Activated naive CD4-positive, alpha-beta T cell treated with anti-CD3 and anti-CD28 coated beads, Interleukin-2, amount 50 U/mL, for 24 hours (primary cell): ENCODE results near the gene TMEM179.

ENCODE experiments used
- H3K27ac Mint-ChIP-seq: one replicate; pipeline ENCODE4 v1.8.0; 2021; ENCODE audit warnings: mild to moderate bottlenecking, mixed read lengths
- H3K27me3 Mint-ChIP-seq: one replicate; pipeline ENCODE4 v1.8.0; 2021; ENCODE audit warnings: mixed read lengths
- H3K36me3 Mint-ChIP-seq: one replicate; pipeline ENCODE4 v1.8.0; 2021; ENCODE audit warnings: mixed read lengths
- H3K4me1 Mint-ChIP-seq: one replicate; pipeline ENCODE4 v1.8.0; 2021; ENCODE audit warnings: mixed read lengths
- H3K4me3 Mint-ChIP-seq: one replicate; pipeline ENCODE4 v1.8.0; 2021; ENCODE audit warnings: mild to moderate bottlenecking, mixed read lengths
- H3K9me3 Mint-ChIP-seq: one replicate; pipeline ENCODE4 v1.8.0; 2021; ENCODE audit warnings: mixed read lengths

Gene TMEM179

DNA sequence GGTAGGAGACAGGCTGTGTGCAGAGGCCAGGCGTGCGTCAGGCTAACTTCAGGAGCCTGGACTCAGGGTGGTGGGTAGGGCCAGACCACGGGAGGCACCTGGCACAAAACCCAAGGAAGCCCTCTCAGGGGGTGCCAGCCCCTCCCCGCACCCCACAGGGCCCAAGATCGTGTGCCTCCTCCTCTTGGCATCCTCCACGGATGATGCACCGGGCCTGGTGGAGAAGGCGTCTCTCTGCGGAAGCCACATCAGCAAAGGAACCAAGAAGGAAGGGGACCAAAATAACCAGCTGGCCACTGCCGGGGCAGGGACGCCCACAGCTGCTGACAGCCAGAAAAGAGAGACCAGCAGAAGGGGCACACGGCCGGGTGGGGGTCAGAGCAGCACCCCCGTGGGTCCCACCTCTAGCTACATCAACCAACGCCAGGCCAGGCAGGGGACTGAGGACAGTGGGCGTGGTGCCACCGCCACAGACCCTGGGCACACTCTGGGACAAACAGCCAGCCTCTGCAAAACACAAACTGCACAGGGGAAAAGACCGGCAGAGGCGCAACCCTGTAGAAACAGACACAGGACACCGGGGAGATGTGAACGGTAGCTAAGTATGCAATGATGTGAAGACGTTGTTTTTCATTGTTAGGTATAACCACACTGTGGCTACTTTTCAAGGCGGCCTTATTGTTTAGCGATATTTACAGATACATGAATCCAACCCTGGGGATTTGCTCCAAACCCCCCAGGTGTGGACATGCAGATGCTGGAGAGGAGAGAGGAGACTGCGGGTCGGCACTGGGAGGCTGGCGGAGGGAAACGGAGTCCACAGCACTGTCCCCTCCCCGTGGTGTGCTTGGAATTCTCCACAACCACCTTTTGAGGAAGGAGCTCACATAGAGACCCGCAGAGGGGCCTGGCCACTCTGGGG lies 51.1 kb downstream of the TMEM179 start:
- no peaks in the 10 kb centered on the region for H3K9me3 Mint-ChIP-seq
- no peaks in the 10 kb centered on the region for H3K36me3 Mint-ChIP-seq
- no peak overlapping the region for H3K27ac Mint-ChIP-seq
- no peaks in the 10 kb centered on the region for H3K27me3 Mint-ChIP-seq
- no peak overlapping the region for H3K4me3 Mint-ChIP-seq
- H3K4me1 Mint-ChIP-seq = no peaks in the 10 kb centered on the region

GRCh38 chr14:104552738-104553125 lies 51.8 kb downstream of the TMEM179 start:
- Mint-ChIP-seq H3K36me3 (no peaks in the 10 kb centered on the region), H3K27ac (no peak overlapping the region), H3K4me1 (no peaks in the 10 kb centered on the region), H3K27me3 (no peaks in the 10 kb centered on the region), H3K4me3 (no peak overlapping the region), H3K9me3 (no peaks in the 10 kb centered on the region)

DNA sequence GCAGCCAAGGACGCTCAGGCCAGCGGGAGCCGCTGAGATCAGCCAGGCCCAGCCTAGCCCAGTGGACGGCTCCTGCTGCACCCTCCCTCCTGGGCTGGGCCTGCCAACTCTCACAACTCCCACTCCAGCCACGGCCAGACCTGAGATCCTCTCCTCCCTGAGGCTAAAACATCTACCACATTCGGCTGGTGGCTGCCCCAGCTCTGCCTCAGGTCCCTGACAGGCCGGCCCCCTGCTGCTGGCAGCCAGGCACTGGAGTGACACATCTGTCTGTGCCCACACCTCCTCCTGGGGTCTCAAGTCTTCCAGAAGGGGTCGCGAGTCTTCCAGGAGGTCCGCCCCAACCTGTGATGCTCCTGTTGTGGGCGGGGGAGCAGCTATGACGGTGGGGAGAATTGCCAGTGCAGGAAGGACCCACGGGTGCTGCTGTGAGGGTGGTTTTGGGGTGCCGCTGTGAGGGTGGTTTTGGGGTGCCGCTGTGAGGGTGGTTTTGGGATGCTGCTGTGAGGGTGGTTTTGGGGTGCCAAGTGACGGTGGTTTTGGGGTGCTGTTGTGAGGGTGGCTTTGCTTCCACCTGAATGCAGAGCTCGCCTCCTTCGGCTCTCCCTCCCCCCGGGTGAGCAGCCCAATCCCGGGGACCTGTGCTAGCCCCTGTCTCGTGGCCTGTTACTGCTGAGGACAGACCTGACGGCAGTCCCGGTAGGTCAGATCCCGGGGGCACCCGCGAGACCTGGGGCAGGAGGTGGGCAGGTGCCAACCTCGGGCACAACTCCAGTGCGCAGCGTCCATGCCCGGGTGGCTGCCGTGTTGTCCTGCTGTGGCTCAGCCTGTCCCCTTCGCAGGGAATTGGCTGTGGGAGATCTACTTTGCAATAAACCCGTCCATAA lies 52.5 kb downstream of the TMEM179 start:
- no peak overlapping the region for H3K27ac Mint-ChIP-seq
- no peaks in the 10 kb centered on the region for H3K9me3 Mint-ChIP-seq
- H3K4me3 Mint-ChIP-seq = no peak overlapping the region
- no peaks in the 10 kb centered on the region for H3K36me3 Mint-ChIP-seq
- H3K27me3 Mint-ChIP-seq = no peaks in the 10 kb centered on the region
- no peaks in the 10 kb centered on the region for H3K4me1 Mint-ChIP-seq

DNA sequence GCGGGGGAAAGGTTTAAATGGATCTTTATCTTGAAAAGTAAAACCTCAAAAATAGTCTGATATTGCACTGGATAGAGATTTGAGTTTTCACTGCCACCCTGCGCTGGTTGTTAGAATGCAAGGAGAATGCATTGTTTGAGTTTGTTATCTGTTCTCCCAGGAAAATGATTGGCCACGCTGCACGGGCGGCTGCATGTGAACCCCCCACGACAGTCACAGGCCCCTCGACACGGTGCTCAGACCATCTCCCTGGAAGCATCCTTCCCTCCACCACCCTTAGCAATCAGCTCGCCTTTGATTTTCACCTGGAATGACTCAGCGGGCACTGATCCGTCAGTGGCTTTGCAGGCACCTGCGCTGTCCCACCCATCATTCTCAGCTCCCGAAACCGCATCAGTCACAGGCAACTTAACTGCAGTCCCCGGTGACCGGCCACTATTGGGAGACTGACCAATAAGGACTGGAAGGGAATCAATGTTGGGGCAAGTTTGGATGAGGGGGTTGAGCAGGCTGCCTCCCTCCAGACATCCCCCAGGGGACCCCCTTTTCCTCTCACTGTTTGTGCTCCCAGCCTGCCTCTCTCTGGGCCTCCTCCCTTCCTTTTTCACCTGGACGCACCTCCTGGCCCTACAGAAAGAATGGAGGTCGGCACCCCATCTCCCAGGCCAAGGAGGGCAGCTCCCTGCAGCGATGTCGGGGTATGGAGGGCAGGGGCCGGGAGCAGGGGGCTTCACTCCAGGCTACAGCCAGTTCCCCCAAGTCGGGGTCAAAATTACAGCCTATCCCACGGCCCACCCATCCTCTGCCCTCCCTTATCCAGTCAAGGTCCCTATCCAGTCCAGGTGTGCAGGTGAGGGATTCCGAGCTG lies 53.5 kb downstream of the TMEM179 start:
- no peak overlapping the region for H3K27ac Mint-ChIP-seq
- no peaks in the 10 kb centered on the region for H3K4me1 Mint-ChIP-seq
- no peaks in the 10 kb centered on the region for H3K9me3 Mint-ChIP-seq
- H3K27me3 Mint-ChIP-seq = no peaks in the 10 kb centered on the region
- no peak overlapping the region for H3K4me3 Mint-ChIP-seq
- no peaks in the 10 kb centered on the region for H3K36me3 Mint-ChIP-seq

- H3K27me3 Mint-ChIP-seq = no peaks in the 10 kb centered on the region
- no peaks in the 10 kb centered on the region for H3K36me3 Mint-ChIP-seq
- H3K4me3 Mint-ChIP-seq = no peak overlapping the region
- H3K9me3 Mint-ChIP-seq = no peaks in the 10 kb centered on the region
- H3K27ac Mint-ChIP-seq = no peak overlapping the region
- no peaks in the 10 kb centered on the region for H3K4me1 Mint-ChIP-seq
These were observed 54.2 kb downstream of the TMEM179 start for GRCh38 chr14:104550340-104550860.

GRCh38 chr14:104549536-104550339 lies 54.8 kb downstream of the TMEM179 start:
- H3K36me3 Mint-ChIP-seq = no peaks in the 10 kb centered on the region
- no peaks in the 10 kb centered on the region for H3K4me1 Mint-ChIP-seq
- no peak overlapping the region for H3K4me3 Mint-ChIP-seq
- H3K27me3 Mint-ChIP-seq = no peaks in the 10 kb centered on the region
- no peaks in the 10 kb centered on the region for H3K9me3 Mint-ChIP-seq
- peak overlapping the region; percentile 63 for H3K27ac Mint-ChIP-seq

- Mint-ChIP-seq H3K4me3 (no peak overlapping the region), H3K27me3 (no peaks in the 10 kb centered on the region), H3K4me1 (no peaks in the 10 kb centered on the region), H3K36me3 (no peaks in the 10 kb centered on the region), H3K27ac (no peak overlapping the region), H3K9me3 (no peaks in the 10 kb centered on the region)
These were observed 55.6 kb downstream of the TMEM179 start for GRCh38 chr14:104548802-104549535.

DNA sequence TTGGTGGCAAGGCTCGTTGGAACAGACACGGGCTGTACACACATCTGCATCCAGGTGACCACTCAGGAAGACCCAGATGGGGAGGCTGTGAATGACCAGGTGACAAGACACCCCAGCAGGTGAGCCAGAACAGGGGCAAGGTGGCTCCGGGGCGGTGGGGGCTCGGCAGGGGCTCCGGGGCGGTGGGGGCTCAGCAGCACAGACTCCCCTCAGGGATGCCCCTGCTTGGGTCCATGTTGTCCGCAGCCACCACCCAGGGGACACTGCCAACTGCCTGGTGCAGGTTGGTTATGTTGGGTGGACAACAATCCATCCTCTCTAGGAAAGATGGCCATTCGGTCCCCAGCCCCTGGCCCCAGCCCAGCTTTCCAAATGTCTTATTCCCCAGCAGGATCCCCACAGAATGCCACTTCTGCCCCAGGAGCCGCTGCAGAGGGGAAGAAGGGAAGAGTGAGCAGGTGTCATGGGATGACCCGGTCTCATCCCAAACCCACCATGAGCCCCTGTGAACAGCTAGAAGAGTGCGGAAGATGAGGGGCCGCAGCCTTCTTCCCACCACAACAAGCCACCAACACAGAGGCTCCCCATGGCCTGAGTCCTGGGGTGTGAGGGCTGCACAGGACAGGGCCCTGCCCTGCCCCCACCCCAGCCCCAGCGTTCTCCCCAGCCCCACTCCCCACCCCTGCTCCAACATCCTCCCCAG lies 56.4 kb downstream of the TMEM179 start:
- Mint-ChIP-seq H3K4me1 (no peaks in the 10 kb centered on the region), H3K4me3 (no peak overlapping the region), H3K9me3 (no peaks in the 10 kb centered on the region), H3K36me3 (no peaks in the 10 kb centered on the region), H3K27ac (no peak overlapping the region), H3K27me3 (no peaks in the 10 kb centered on the region)

GRCh38 chr14:104547310-104547997 lies 57.1 kb downstream of the TMEM179 start:
- Mint-ChIP-seq H3K27ac (no peak overlapping the region), H3K4me1 (no peaks in the 10 kb centered on the region), H3K9me3 (no peaks in the 10 kb centered on the region), H3K27me3 (no peaks in the 10 kb centered on the region), H3K4me3 (no peak overlapping the region), H3K36me3 (no peaks in the 10 kb centered on the region)

DNA sequence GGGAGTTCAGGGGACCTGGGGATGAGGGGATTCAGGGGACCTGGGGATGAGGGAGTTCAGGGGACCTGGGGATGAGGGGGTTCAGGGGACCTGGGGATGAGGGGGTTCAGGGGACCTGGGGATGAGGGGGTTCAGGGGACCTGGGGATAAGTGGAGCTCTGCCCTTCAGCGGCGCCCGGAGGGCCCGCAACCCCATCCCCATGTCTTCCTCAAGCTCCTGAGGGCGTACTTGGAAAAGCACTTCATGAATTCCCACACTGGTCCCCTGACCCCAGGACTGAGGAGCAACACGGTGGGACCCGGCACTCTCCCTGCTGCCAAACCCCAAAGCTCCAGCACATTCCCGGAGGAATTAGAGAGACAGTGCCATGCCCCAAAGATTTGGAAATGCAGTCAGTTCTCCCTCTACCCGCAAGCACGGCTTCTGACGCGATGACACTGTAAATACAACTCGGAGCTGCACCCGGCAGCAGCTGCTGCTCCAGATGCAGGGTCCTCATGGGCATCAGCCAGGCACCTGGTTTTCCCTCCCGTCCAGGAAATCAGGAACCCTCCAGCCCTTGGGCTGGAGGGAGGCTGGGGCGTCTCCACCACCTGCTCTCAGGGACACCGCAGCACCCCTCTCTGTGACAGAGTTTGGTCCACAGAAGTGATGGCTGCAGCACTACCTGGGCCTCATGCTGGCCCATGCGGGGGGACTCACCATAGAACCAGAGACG lies 57.8 kb downstream of the TMEM179 start:
- H3K27me3 Mint-ChIP-seq = no peaks in the 10 kb centered on the region
- no peaks in the 10 kb centered on the region for H3K9me3 Mint-ChIP-seq
- H3K4me1 Mint-ChIP-seq = no peaks in the 10 kb centered on the region
- H3K36me3 Mint-ChIP-seq = no peaks in the 10 kb centered on the region
- H3K4me3 Mint-ChIP-seq = no peak overlapping the region
- no peak overlapping the region for H3K27ac Mint-ChIP-seq

DNA sequence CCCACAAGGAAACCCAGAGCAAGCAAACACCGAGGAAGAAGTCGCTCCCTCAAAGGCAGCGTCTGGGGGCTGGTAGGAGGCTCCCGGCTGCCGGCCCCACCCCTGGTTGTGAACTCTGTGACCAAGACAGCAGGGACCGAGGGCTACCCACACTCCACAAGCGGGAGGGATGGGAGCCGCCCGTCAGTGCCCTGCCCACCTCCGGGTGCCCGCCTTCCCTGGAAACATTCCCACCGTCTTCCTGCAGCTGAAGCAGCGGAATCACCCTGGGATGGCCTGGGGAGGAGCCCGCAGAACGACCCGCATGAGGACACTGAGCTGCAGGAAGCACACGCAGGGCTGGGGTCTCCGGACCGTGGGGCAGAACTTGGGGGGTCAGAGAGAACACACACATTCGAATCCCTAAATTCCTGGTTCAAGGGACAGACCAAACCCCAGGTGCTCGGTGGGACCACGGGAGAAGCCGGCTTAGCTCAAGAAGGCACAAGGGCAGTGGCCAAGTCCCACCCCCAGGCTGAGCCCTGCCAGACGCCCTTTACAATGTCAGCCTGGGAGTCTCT lies 58.5 kb downstream of the TMEM179 start:
- Mint-ChIP-seq H3K27me3 (no peaks in the 10 kb centered on the region), H3K9me3 (no peaks in the 10 kb centered on the region), H3K4me3 (no peak overlapping the region)

GRCh38 chr14:104545151-104545941 lies 59.2 kb downstream of the TMEM179 start:
- H3K27ac Mint-ChIP-seq = no peak overlapping the region

More for the DNA sequence above, 58.5 kb downstream of the TMEM179 start:
- no peaks in the 10 kb centered on the region for H3K36me3 Mint-ChIP-seq
- no peak overlapping the region for H3K27ac Mint-ChIP-seq
- no peaks in the 10 kb centered on the region for H3K4me1 Mint-ChIP-seq

More at GRCh38 chr14:104545151-104545941, 59.2 kb downstream of the TMEM179 start:
- Mint-ChIP-seq H3K4me1 (no peaks in the 10 kb centered on the region), H3K9me3 (no peaks in the 10 kb centered on the region), H3K4me3 (no peak overlapping the region), H3K36me3 (no peaks in the 10 kb centered on the region), H3K27me3 (no peaks in the 10 kb centered on the region)
